Pancreas (tissue), 10 donors: Measurements from ENCODE around the gene SLC25A41. TPM values are rescaled to one million over a fixed set of nuclear protein-coding genes. Genes with fewer than 3 reads are reported as not detected.

ENCODE experiments used
- ATAC-seq, 4 donors: fragments of 200-7000 bp; cut with Tn5 transposase; one replicate each; pipeline versions ENCODE4 v1.8.0 to v1.9.1; 2020; ENCODE audit warnings: mild to moderate bottlenecking in 4 of 4, moderate library complexity in 4 of 4
- DNase-seq, 6 donors: peaks; one replicate each; pipeline ENCODE4 v3.0.0-alpha.2; 2020
- FAIRE-seq: peaks from 2 replicates; lab custom pipeline; 2012; peaks lifted over from hg19 to GRCh38; lab: Jason Lieb, UNC
- H3K27ac ChIP-seq, 4 donors: fragments of 200-600 bp; sonication (generic); 1 replicate in 3 of 4; 2 replicates in 1 of 4; pipeline versions ENCODE4 v1.5.0 to v1.8.0; 2020
- H3K27me3 ChIP-seq, 4 donors: fragments of 200-600 bp; one replicate each; pipeline ENCODE4 v1.8.0; 2021
- H3K36me3 ChIP-seq, 3 donors: fragments of 200-600 bp; sonication (generic) in 1 of 3; one replicate each; pipeline versions ENCODE4 v1.5.0 to v1.8.0; 2020 to 2021
- H3K4me1 ChIP-seq, 3 donors: fragments of 200-600 bp; one replicate each; pipeline ENCODE4 v1.8.0; 2021
- H3K4me3 ChIP-seq, 4 donors: fragments of 200-600 bp; sonication (generic) in 2 of 4; one replicate each; pipeline versions ENCODE4 v1.5.0 to v1.8.0; 2020 to 2021
- H3K9me3 ChIP-seq, 4 donors: fragments of 200-600 bp; one replicate each; pipeline ENCODE4 v1.8.0; 2021
- WGBS, 2 donors: extraction: QIAGEN DNeasy Blood & Tissue Kit; methylation state at CpG; one replicate each; pipeline ENCODE4 v1.1.7; 2013; 5-methylcytosine and 5-hydroxymethylcytosine counted together
- intact Hi-C, 3 donors: fragments of 100-400 bp; cut with DNase I; formaldehyde crosslinking; loops; one replicate each; pipeline versions ENCODE4 v1.11.1 to v1.14.2; 2022
- polyA plus RNA-seq, 2 donors: library from polyadenylated mRNA; stranded (reverse); fragments of 200-250 nt; gene quantifications; one replicate each; pipeline ENCODE4 v1.2.3, GENCODE V29; 2013
- total RNA-seq, 6 donors: library from RNA; stranded (reverse); fragmentation: NEBNext Ultra II Directional in 4 of 6; extraction: Animal tissue kit (Norgen Biotek cat#: 25700) in 4 of 6; gene quantifications; one replicate each; pipeline versions ENCODE4 v1.2.1 to v1.2.4, GENCODE V29; 2021 to 2023
- TF ChIP-seq, protein P1 (sequence below), 4 donors: fragments of 200-600 bp; sonication (generic) in 3 of 4; IDR thresholded peaks; one replicate each; pipeline versions ENCODE4 v1.5.0 to v1.8.0; 2021; ENCODE audit warnings: antibody characterized with exemption in 4 of 4
- donor health status: healthy with polysubstance abuse.
- donor health status: DM: no; HTN: no; CAD: no; lungs with moderate emphysema.
- donor health status: DM: no; HTN: no; CAD: no.
- donor health status: control.
- donor health status: control.
- donor health status: Bipolar disorder and iron deficiency.
- donor health status: DM: yes; HTN: yes; CAD: no.
- donor health status: DM: no; HTN: no; CAD: no.
- donor health status: DM: no; HTN: no; CAD: no.
- donor health status: DM: yes; HTN: yes; CAD: no.

SLC25A41 gene
- total and polyA plus RNA-seq, 8 donors, result 0.12 to 0.91 (median 0.18) TPM; not detected in 2

GRCh38 chr19:6458695-6459261 lies 25.2 kb upstream of the SLC25A41 start:
- TF ChIP-seq, protein P1, sequence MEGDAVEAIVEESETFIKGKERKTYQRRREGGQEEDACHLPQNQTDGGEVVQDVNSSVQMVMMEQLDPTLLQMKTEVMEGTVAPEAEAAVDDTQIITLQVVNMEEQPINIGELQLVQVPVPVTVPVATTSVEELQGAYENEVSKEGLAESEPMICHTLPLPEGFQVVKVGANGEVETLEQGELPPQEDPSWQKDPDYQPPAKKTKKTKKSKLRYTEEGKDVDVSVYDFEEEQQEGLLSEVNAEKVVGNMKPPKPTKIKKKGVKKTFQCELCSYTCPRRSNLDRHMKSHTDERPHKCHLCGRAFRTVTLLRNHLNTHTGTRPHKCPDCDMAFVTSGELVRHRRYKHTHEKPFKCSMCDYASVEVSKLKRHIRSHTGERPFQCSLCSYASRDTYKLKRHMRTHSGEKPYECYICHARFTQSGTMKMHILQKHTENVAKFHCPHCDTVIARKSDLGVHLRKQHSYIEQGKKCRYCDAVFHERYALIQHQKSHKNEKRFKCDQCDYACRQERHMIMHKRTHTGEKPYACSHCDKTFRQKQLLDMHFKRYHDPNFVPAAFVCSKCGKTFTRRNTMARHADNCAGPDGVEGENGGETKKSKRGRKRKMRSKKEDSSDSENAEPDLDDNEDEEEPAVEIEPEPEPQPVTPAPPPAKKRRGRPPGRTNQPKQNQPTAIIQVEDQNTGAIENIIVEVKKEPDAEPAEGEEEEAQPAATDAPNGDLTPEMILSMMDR (IDR thresholded peaks at IDR 0.05), result no peak
- WGBS, 2 donors, result 25 to 32% methylated on average over 15 to 16 of the region's 16 CpGs
- Histone ChIP-seq H3K27me3 (no peaks in the 10 kb centered on the region), H3K4me1 (no peaks in the 10 kb centered on the region), H3K9me3 (no peaks in the 10 kb centered on the region), H3K36me3 (peaks cover 0 to 8% (median 6%) of the 10 kb centered on the region in 3 donors), H3K27ac (peak overlapping the region in 2 of 4 donors; percentile 22 to 98), H3K4me3 (peak overlapping the region; percentile 63 to 83 (median 75))
- FAIRE-seq (no peak), ATAC-seq (peak in 1 of 4 donors; percentile 4), DNase-seq (peak in 3 of 6 donors; percentile 21 to 53 (median 36))
- intact Hi-C loops, result no loop called here

DNA sequence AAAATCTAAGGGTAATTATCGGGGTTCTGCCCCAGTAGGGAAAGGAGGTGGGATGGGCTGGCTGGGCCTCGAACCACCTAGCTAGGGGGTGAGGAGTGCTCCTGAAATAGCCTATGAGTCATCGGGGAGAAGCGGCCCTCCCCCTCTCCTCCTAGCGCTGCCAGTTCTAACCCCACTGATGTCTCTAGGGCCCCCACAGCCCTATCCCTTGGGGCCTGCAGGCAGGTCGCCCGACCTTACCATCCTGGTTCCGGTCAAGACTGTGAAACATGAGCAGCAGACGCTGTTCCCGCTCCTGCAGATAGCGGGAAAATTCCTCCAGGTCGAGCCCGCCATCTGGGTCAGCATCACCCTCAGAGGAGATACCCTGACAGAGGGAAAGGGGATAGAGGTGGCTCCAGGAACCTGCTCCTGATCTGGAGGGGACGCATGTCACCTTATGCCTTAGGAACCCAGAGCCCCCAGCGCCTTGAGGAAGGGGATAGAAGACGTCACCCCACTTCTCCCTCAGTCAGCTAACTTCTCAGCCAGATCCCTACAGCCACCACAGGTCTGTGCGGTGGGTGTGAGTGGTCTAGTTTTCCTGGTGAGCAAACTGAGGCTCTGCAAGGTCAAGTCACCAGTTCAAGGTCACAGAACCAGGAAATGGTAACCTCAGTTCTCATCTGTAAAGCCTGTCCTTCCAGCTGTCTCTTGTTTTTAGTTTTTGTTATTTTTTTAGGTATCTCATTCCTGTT lies 24.6 kb upstream of the SLC25A41 start:
- DNase-seq, result no peak
- ATAC-seq, result no peak
- H3K27ac ChIP-seq, result peak overlapping the region in 1 of 4 donors; percentile 98
- H3K9me3 ChIP-seq, result no peaks in the 10 kb centered on the region
- H3K36me3 ChIP-seq, result peaks cover 0 to 13% (median 6%) of the 10 kb centered on the region in 3 donors
- H3K27me3 ChIP-seq, result no peaks in the 10 kb centered on the region
- peak overlapping the region in 1 of 4 donors; percentile 81 for H3K4me3 ChIP-seq
- 90 to 93% methylated on average over 17 of the region's 17 CpGs for WGBS, 2 donors
- FAIRE-seq, result no peak
- H3K4me1 ChIP-seq, result no peaks in the 10 kb centered on the region
- TF ChIP-seq, protein P1 (IDR thresholded peaks at IDR 0.05), result no peak
- intact Hi-C loops, result no loop called here

DNA sequence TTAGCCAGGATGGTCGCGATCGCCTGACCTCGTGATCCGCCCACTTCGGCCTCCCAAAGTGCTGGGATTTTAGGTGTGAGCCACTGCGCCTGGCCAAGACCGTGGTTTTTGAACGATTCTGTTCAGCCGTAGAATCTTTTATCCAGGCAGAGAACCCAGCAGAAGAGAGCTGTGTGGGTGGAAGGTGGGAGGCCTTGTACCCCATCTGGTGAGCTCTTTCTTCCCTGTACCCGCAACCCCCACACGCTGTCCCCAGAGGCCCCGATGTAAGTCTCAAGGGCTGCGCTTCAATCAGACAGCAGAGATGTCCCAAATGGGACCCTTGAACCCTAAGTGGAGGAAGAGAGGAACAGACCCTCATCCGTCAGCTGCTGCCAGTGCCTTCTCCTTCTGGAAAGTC lies 22.4 kb upstream of the SLC25A41 start:
- H3K36me3 ChIP-seq, result peaks cover 0 to 16% (median 6%) of the 10 kb centered on the region in 3 donors
- DNase-seq (no peak), ATAC-seq (no peak), FAIRE-seq (no peak)
- intact Hi-C loops, result no loop called here
- H3K27ac ChIP-seq, result no peak overlapping the region
- 91 to 93% methylated on average over 15 of the region's 15 CpGs for WGBS, 2 donors
- no peak overlapping the region for H3K4me3 ChIP-seq
- no peaks in the 10 kb centered on the region for H3K9me3 ChIP-seq
- TF ChIP-seq, protein P1 (IDR thresholded peaks at IDR 0.05), result no peak
- no peaks in the 10 kb centered on the region for H3K4me1 ChIP-seq
- H3K27me3 ChIP-seq, result no peaks in the 10 kb centered on the region

GRCh38 chr19:6453951-6454565 lies 20.5 kb upstream of the SLC25A41 start:
- H3K4me3 ChIP-seq, result no peak overlapping the region
- no peaks in the 10 kb centered on the region for H3K9me3 ChIP-seq
- TF ChIP-seq, protein P1 (IDR thresholded peaks at IDR 0.05), result no peak
- no peaks in the 10 kb centered on the region for H3K4me1 ChIP-seq
- no peaks in the 10 kb centered on the region for H3K27me3 ChIP-seq
- FAIRE-seq, result no peak
- ATAC-seq, result no peak
- H3K27ac ChIP-seq, result no peak overlapping the region
- H3K36me3 ChIP-seq, result peaks cover 0 to 16% (median 6%) of the 10 kb centered on the region in 3 donors
- peak in 1 of 6 donors; percentile 12 for DNase-seq
- intact Hi-C loops, result no loop called here
- 97 to 98% methylated on average over 11 of the region's 11 CpGs for WGBS, 2 donors
